22Rv1 (cell line): ENCODE measurements around the gene ADRM1.

Experiments used
- ZFX ChIP-seq: fragments of 450-650 bp; IDR thresholded peaks from 2 replicates; pipeline ENCODE4 v1.6.1; 2017; ENCODE audit warnings: antibody characterized with exemption, borderline replicate concordance
- TF ChIP-seq, protein P1 (sequence below): fragments of 450-650 bp; IDR thresholded peaks from 2 replicates; pipeline ENCODE4 v1.5.1; 2017; ENCODE audit warnings: mild to moderate bottlenecking

DNA sequence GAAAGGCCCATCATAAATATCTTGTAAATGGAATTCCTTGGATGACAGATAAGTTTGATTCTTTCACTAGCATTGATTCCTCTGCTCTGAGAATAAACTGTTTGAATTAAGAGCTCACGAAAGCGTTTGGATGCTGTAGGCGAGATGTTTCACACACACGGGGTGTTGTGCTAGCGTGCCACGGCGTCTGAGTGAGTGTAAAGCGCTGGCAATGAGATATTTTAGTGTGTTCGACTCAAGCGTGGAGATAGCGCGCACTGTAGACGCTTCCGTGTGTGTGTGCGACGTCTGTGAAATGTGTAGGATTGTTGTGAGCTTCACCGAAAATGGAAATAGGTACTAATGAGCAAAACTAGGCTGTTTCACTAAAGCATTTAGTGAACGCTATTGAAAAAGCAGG lies 29.4 kb upstream of the ADRM1 start:
- TF ChIP-seq, protein P1, sequence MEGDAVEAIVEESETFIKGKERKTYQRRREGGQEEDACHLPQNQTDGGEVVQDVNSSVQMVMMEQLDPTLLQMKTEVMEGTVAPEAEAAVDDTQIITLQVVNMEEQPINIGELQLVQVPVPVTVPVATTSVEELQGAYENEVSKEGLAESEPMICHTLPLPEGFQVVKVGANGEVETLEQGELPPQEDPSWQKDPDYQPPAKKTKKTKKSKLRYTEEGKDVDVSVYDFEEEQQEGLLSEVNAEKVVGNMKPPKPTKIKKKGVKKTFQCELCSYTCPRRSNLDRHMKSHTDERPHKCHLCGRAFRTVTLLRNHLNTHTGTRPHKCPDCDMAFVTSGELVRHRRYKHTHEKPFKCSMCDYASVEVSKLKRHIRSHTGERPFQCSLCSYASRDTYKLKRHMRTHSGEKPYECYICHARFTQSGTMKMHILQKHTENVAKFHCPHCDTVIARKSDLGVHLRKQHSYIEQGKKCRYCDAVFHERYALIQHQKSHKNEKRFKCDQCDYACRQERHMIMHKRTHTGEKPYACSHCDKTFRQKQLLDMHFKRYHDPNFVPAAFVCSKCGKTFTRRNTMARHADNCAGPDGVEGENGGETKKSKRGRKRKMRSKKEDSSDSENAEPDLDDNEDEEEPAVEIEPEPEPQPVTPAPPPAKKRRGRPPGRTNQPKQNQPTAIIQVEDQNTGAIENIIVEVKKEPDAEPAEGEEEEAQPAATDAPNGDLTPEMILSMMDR: no peak
- no peak for TF ChIP-seq ZFX
